CMK (cell line): Measurements from ENCODE around the gene ZGRF1.
"Not testable (repeated sequence)": the region's sequence is repeated elsewhere in the genome, so short reads cannot be mapped to it uniquely, and the experiment has no call there.

Source experiments
- DNase-seq: peaks from one replicate; pipeline ENCODE4 v3.0.0-alpha.2; 2010; ENCODE audit warnings: low read depth

ZGRF1 gene

DNA sequence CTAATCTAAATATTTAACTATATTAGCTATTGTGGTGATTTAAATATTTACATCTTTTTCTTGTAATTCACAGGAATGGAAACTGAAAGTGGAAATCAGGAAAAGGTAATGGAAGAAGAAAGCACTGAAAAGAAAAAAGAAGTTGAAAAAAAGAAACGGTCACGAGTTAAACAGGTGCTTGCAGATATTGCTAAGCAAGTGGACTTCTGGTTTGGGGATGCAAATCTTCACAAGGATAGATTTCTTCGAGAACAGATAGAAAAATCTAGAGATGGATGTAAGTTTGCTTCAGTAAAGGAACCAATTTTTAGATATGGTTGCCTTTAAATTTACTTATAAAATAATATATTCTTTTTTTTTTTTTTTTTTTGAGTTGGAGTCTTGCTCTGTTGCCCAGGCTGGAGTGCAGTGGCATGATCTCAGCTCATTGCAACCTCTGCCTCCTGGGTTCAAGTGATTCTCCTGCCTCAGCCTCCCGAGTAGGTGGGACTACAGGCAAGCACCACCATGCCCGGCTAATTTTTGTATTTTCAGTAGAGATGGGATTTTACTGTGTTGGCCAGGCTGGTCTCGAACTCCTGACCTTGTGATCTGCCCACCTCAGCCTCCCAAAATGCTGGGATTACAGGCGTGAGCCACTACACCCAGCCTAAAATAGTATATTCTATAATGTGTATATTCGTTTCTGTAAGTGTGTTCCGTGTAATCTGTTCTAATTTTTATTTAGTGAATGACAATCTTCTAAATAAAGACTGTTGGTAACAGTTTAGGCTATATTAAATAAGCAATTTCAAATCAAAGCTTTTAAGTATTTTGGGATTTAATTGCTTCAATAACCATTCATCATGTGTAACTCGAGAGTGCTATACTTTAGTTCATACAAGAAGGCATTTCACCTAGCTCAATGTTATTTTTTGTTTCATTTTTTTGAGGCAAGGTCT lies 8.2 kb upstream of the ZGRF1 start:
- not testable (repeated sequence) for DNase-seq

DNA sequence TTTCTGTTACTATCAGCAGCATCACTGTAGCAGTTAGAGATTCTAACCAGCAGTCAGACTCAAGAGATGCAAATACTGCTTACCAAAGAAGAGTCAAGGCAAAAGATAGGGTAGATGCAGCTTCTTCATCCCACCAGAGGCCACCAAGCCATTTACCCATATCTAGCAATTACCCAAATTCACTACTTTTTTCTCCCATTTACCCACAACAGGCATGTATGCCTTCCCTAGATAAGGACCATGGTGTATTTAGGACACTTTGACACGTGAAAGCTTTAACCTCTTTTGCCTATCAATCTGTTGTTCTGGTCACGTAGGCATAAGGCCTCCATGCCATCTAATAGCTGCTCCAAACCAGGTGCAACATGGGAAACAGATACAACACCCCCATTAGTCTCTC lies 5.8 kb upstream of the ZGRF1 start:
- no peak for DNase-seq

DNA sequence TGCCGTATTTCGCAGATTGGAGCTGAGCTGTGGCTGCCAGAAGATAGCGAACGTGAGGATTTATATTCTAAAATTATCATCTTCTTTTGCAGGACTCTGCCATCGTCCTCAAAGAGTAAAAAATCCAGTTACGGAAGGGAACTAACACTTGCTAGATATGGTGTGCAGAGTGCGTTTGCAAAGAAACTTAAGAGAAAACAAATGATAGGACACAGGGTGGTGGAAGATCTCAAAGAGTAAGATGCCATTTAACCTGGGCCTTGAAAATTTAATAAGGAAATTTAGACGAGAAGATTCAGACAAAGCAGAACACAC lies 800 bp upstream of the ZGRF1 start:
- no peak for DNase-seq

DNA sequence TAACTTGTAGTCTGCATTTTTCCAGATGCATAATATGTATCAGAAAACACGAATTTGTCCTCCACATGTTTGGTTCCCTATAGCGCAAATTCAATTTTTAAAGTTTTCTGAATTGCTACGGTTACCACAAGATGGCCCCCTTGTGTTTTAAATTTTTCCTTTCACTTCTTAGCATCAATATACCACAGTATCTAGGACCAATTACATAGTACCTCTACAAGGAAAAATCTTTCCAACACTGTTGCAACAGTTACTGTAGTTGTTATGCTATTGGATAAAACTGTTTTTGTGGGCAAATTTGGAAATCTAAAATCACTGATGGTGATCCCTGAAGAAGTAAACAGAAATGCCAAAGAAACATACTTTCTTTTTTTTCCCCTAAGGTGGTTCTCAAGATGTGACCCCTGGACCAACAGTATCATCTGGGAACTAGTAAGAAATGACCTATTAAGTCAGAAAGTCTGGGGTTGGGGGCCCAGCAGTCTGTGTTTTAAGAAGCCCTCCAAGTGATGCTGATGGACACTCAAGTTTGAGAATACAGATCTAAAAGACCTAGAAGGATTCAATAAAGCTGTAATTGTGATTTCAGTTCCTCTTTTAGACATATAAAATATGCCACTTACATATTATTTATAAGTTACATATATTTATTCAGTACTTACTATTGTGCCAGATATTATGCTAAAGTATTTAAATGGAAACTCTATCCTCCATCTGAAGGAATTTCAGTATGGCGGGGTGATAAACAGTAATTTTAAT lies 3.1 kb downstream of the ZGRF1 start:
- no peak for DNase-seq

GRCh38 chr4:112626228-112626627 lies 10.5 kb downstream of the ZGRF1 start:
- no peak for DNase-seq

DNA sequence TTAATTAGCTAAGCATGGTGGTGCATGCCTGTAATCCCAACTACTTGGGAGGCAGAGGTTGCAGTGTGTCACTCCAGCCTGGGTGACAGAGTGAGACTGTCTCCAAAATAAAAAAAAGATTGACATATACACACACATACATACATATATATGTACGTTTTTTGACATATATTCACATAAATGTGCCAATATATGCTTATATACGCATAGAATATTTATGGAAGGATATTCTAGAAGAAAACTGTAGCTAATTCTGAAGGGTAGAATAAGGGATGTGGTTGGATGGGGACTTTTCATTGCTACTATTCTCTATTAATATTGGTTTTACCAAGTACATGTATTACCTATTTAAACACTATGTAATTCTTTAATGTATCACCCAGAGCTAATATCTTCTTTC lies 19.7 kb downstream of the ZGRF1 start:
- no peak for DNase-seq

DNA sequence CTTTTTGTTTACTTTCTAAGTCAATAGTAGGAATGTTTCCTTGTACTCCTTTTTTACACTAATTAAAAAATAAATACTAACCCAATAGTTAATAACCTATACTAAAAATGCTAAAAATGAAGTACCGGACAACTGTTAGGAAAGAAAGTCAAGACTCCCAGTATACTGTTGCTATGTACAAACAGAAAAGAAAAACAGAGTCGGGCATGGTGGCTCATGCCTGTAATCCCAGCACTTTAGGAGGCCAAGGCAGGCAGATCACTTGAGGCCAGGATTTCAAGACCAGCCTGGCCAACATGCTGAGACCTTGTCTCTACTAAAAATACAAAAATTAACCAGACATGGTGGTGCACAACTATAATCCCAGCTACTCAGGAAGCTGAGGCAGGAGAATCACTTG lies 23.9 kb downstream of the ZGRF1 start:
- DNase-seq = not testable (repeated sequence)

DNA sequence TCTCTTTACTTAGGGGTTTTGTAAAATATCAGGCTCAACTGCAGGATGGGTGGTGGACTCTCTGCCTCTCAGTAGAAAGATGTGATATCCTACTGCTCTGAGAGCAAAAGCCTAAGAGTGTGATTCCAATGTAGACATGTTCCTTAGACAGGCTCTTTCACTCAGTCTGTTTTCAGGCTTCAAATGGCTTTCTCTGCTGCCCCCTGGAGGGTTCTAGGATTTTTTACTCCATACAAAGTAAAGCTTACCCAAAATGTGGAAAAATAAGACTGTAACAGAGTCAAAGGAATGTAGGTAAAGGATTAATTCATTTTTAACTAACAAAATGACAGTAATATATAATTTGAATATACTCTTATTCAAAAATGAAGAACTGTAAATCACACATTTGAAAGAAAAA lies 32.1 kb downstream of the ZGRF1 start:
- peak; percentile 4 for DNase-seq

DNA sequence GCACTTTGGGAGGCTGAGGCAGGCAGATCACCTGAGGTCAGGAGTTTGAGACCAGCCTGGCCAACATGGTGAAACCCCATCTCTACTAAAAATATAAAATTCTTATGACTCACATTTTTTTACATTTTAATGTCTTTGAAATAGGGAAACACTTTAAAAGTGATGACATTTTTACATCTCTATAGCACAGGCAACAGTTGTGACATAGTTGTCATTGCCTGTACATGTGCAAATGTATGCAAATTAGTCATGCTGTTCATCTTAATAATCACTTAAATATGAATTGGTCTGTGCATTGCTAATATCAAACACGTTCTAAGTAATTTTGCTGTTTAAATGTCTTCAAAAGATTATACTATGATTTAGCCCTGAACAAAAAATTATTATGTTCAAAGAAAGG lies 41.7 kb downstream of the ZGRF1 start:
- no peak for DNase-seq

- no peak for DNase-seq
Observed at GRCh38 chr4:112593438-112594133, 43.1 kb downstream of the ZGRF1 start.

GRCh38 chr4:112592717-112593116 lies 44.0 kb downstream of the ZGRF1 start:
- DNase-seq = no peak

GRCh38 chr4:112591593-112591992 lies 45.1 kb downstream of the ZGRF1 start:
- no peak for DNase-seq

GRCh38 chr4:112589206-112589605 lies 47.5 kb downstream of the ZGRF1 start:
- no peak for DNase-seq

DNA sequence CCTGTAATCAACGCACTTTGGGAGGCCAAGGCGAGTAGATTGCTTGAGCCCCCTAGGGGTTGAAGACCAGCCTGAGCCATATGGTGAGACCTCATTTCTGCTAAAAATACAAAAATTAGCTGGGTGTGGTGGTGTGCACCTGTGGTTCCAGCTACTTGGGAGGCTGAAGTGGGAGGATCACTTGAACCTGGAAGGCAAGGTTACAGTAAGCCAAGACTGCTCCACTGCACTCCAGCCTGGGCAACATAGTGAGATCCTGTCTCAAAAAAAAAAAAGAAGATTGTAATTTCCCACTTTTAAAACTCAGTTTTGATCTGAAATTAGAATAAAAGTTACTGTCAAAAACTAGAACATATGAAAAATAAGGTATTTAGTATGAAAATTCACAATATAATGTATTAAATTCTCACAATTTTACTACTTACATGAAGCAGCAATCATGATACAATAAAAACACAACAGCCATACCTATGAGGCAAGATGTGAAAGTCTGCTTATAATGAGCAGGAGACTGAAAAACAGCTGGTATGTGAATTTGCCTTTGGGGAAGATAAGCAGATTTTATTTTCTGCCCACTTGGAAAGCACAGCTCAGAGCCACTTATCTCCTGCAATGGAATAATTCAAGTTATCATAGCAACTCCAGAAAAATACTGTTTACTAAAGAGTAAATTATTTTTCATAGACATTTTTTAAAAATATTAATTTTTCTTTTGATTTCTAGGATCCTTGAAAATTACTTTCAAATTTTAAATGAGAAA lies 50.6 kb downstream of the ZGRF1 start:
- DNase-seq = no peak

- DNase-seq = no peak
Observed at GRCh38 chr4:112567536-112567935, 69.2 kb downstream of the ZGRF1 start.

DNA sequence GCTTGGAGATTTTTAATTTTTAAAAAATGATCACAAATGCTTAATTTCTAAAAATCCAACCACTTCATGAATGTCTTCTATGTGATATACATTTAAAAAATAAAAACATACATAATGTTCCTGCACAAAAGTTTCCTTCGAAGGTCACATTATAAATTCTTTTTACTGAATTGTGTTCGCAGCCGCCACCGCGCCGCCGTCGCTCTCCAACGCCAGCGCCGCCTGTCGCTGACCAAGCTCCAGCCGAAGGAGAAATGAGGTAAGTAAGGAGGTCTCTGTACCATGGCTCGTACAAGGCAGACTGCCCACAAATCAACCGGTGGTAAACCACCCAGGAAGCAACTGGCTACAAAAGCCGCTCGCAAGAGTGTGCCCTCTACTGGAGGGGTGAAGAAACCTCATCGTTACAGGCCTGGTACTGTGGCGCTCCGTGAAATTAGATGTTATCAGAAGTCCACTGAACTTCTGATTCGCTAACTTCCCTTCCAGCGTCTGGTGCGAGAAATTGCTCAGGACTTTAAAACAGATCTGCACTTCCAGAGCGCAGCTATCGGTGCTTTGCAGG lies 71.9 kb downstream of the ZGRF1 start:
- DNase-seq = no peak

DNA sequence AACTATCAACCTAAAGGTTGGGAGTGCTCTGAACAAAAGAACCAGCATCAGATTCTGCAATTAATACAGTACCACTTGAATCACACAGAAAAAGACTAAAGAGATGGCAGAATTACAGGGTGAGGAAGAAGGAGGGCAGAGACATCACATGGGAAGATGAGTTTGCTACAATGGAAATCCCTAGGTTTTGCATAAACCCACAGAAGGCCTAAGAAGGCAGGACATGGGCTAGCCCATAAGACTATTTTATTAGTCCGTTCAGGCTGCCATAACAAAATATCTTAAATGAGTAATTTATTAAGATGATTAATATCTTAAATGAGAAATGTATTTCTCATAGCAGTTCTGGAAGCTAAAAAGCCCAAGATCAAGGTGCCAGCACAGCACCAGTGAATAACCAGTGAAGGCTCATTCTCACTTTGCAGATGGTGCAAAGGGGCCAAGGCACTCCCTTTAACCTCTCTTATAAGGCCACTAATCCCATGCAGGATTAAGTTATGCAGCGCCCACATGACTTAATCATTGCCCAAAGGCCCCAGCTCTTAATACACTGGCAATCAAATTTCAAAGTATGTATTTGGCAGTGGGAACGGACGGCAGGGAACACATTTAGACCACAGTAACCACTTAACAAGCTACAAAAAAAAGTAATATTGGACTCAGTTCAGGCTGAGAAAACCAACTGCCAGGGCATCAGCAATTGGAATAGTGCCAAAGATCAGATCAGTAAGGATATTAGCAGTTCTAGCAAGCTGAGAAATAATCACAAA lies 73.1 kb downstream of the ZGRF1 start:
- no peak for DNase-seq

GRCh38 chr4:112562254-112562879 lies 74.3 kb downstream of the ZGRF1 start:
- no peak for DNase-seq

DNA sequence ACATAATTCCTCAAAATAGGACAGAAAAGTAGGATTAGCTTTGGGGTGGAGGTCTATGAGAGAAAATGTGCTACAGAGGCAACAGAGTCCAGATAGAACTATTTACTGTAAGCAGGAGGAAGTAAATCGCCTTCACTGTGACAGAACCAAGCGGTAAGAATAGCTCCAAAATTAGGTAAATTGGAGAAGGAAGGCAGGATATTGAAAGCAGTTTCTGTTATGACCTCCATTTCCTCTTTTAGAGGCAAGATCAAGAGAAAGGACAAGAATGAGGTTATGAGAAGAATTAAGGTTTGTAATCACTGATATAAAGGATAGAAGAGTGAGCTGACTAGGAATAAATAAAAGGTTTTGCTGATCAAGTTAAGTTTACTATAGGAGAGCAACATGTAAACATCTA lies 76.6 kb downstream of the ZGRF1 start:
- DNase-seq = no peak

DNA sequence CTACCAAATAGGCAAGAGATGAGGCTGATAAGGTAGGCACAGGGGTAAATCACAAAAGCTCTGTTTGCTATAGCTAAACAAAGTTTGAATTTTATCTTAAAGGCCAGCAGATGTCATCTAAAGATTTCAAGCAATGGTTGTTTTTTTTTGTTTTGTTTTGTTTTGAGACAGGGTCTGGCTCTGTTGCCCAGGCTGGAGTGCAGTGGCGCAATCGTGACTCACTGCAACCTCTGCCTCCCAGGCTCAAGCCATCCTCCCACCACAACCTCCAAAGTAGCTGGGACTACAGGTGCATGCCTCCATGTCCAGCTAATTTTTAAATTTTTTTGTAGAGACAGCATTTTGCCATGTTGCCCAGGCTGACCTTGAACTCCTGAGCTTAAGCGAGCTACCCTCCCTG lies 77.7 kb downstream of the ZGRF1 start:
- DNase-seq = no peak
